GM18520 (cell line): ENCODE measurements around the gene GNRHR.

ENCODE experiments used
- ATAC-seq: cut with Tn5 transposase; IDR thresholded peaks from one replicate; pipeline ENCODE4 v1.9.1; 2021; ENCODE audit not compliant: unreplicated experiment

The GNRHR gene

GRCh38 chr4:67700738-67701516, 53.3 kb downstream of the GNRHR start, which contains the start of gene UBA6:
UBA6 (minus strand) TSS chr4:67701155; CDS start chr4:67701119, 36 bp downstream.
- ATAC-seq: peak; percentile 93

GRCh38 chr4:67700116-67700737, 54.0 kb downstream of the GNRHR start:
- ATAC-seq: peak; percentile 26

GRCh38 chr4:67699603-67700002, 54.6 kb downstream of the GNRHR start:
- ATAC-seq: no peak

- no peak for ATAC-seq
Measured at GRCh38 chr4:67697860-67698687, 56.1 kb downstream of the GNRHR start.

- no peak for ATAC-seq
Measured at GRCh38 chr4:67696061-67696460, 58.1 kb downstream of the GNRHR start.

GRCh38 chr4:67694662-67695061, 59.5 kb downstream of the GNRHR start:
- ATAC-seq: no peak

GRCh38 chr4:67691328-67691727, 62.9 kb downstream of the GNRHR start:
- no peak for ATAC-seq
